KOPT-K1 (cell line): ENCODE measurements around the gene TAGLN.
"Not testable (repeated sequence)": the region's sequence is repeated elsewhere in the genome, so short reads cannot be mapped to it uniquely, and the experiment has no call there.

ENCODE experiments used
- H3K27ac ChIP-seq: fragments of 200-600 bp; sonication (generic); 2 replicates; pipeline ENCODE4 v1.5.1; 2016; ENCODE audit warnings: antibody characterized with exemption, mild to moderate bottlenecking, low read depth, low read length; ENCODE audit not compliant: poor library complexity, severe bottlenecking
- H3K36me3 ChIP-seq: fragments of 200-600 bp; sonication (generic); 2 replicates; pipeline ENCODE4 v1.5.1; 2017; ENCODE audit warnings: antibody characterized with exemption, mild to moderate bottlenecking, low read length, moderate library complexity; ENCODE audit not compliant: insufficient read depth
- H3K9me3 ChIP-seq: fragments of 200-600 bp; sonication (generic); 2 replicates; pipeline ENCODE4 v1.5.1; 2017; ENCODE audit warnings: antibody characterized with exemption, low read length, mild to moderate bottlenecking; ENCODE audit not compliant: insufficient read depth, poor library complexity, severe bottlenecking

The TAGLN gene

GRCh38 chr11:117177534-117178209 is 21.5 kb upstream of the TAGLN start:
- Histone ChIP-seq H3K27ac (peak overlapping the region; percentile 28), H3K36me3 (peaks cover 4% of the 10 kb centered on the region; the same call in 1 of the 2 replicates), H3K9me3 (no peaks in the 10 kb centered on the region)

GRCh38 chr11:117178210-117179034 is 20.7 kb upstream of the TAGLN start, which contains the start of gene SIDT2:
Gene SIDT2, plus strand, starts transcription at chr11:117178743. Its CDS starts 521 bp downstream, at chr11:117179264.
- Histone ChIP-seq H3K36me3 (no peaks in the 10 kb centered on the region), H3K27ac (peak within 1 kb of the TSS; percentile 28), H3K9me3 (no peaks in the 10 kb centered on the region)

GRCh38 chr11:117179048-117179999 is 19.8 kb upstream of the TAGLN start:
- Histone ChIP-seq H3K27ac (peak overlapping the region; percentile 28), H3K36me3 (no peaks in the 10 kb centered on the region), H3K9me3 (no peaks in the 10 kb centered on the region)

DNA sequence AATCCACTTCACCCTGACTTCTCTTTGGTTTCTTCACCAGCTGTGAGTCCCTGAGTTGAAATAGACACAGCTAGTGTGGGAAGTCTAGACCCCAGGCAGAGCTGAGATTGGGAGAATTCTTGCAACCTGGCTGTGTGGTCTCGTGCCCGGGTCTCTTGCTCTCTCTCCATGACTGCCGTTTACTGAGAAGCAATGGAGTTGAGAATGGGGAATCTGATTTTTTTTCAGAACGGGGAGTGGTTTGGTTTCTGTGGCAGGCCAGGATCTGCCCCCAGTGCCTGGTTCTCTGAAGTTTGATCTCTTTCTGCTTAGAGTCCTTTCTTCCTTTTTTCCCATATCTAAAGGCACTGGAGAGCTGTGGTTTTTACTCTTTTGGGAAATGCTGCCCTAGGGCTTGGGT is 19.1 kb upstream of the TAGLN start:
- Histone ChIP-seq H3K36me3 (no peaks in the 10 kb centered on the region), H3K27ac (no peak overlapping the region), H3K9me3 (no peaks in the 10 kb centered on the region)

DNA sequence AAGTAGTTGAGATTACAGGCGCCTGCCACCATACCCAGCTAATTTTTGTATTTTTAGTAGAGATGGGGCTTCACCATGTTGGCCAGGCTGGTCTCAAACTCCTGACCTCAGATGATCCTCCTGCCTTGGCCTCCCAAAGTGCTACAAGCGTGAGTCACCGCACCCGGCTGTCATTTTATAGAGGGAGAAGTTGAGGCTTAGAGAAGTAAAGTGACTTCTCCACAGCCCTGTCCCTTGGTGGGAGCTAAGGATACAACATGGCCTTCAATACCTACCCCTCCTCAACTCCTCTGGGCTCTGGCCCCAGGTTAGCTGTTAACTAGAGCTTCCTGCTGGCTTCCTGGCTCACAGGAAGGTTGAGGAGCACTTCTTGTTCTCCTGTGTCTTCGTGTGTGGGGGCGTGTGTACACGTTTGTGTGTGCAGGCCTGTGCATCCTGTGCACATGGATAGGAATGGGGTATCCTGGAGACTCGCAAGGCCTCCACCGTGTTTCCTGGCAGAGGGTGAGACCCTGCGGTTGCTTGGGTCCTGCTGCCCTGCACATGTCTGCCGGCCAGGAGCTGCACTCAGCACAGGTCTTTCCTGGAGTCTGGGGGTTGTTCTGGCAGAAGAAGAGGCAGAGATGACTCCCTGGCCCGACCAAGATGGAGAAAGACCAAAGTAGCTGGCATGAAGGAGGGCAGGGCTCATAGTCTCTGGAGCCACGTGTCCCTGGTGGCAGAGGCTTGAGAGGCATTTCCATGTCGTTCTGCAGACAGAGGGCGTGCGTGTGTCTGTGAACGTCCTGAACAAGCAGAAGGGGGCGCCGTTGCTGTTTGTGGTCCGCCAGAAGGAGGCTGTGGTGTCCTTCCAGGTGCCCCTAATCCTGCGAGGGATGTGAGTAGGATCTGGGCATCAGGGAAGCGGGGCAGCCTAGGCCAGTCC is 18.2 kb upstream of the TAGLN start:
- H3K27ac ChIP-seq, result no peak overlapping the region
- no peaks in the 10 kb centered on the region for H3K36me3 ChIP-seq
- H3K9me3 ChIP-seq, result no peaks in the 10 kb centered on the region

DNA sequence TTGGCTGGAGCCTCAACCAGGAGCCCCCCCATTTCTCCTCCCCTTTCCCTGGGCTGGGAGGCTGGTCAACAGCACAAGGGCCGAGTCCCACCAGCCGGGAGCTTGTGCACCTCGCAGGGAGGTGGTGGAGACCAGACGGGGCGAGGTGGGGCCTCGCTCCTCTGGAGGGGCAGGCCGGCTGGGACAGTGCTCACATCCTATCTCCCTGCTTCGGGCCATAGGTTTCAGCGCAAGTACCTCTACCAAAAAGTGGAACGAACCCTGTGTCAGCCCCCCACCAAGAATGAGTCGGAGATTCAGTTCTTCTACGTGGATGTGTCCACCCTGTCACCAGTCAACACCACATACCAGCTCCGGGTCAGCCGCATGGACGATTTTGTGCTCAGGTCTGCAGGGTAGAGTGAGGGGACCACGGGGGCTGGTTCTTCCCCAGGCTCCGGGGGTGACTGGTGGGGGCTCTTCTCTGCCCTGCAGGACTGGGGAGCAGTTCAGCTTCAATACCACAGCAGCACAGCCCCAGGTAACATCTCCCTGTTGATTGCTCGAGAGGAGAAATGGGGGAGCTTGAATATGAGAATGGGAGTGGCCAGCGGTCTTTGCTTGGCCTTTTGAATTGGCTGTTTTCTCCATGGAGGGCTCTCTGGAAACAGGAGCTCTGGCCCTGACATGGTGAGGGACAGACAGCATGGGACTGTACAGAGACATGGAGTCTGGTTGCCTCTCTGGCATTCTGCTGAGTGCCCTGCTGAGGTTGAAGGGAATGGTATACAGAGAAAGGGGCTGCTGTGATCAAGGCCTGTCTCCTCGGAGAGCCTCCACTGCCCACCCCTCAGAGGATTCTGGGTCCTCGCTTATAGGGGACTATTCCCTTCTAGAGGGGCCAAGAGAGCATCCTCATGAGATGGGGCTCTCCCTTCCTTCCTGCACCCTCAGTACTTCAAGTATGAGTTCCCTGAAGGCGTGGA is 17.3 kb upstream of the TAGLN start:
- no peaks in the 10 kb centered on the region for H3K9me3 ChIP-seq
- H3K36me3 ChIP-seq, result no peaks in the 10 kb centered on the region
- H3K27ac ChIP-seq, result no peak overlapping the region

DNA sequence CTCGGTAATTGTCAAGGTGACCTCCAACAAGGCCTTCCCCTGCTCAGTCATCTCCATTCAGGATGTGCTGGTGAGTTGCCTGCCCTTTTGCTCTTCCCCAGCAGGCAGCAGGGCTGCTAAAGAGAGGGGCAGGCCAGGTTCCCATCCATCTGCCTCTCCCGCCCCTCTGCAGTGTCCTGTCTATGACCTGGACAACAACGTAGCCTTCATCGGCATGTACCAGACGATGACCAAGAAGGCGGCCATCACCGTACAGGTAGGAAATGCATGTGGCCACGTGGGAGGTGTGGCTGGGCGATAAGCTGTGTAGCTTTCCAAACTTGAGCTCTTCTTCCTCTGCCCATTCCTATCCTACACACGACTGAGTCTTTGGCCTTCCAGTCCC is 16.6 kb upstream of the TAGLN start:
- no peak overlapping the region for H3K27ac ChIP-seq
- H3K9me3 ChIP-seq, result no peaks in the 10 kb centered on the region
- H3K36me3 ChIP-seq, result no peaks in the 10 kb centered on the region

GRCh38 chr11:117183178-117183577 is 16.0 kb upstream of the TAGLN start:
- H3K9me3 ChIP-seq, H3K36me3 ChIP-seq, H3K27ac ChIP-seq: not testable (repeated sequence)

DNA sequence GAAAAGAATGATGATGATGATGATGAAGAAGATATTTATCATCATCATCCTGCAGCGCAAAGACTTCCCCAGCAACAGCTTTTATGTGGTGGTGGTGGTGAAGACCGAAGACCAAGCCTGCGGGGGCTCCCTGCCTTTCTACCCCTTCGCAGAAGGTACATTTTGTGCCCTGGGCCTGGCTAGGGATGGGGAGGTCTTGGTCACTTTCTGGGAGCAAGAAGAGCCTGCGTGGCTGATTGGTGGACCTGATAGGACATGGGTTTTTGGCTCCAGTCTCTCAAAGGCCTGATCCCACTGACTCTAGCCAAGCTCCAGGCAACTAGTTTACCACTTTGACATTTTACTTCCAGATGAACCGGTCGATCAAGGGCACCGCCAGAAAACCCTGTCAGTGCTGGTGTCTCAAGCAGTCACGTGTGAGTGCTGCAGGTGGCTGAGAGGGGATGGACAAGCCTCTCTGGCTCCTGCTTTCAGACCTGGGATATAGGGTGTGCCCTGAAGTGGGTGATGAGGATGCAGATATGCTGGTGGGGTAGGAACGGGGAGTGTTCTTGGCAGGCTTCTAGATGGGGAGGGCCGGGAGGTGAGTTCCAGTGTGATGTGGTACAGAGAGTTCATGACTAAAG is 15.3 kb upstream of the TAGLN start:
- Histone ChIP-seq H3K36me3 (no peaks in the 10 kb centered on the region; the same call in 1 of the 2 replicates), H3K9me3 (no peaks in the 10 kb centered on the region), H3K27ac (no peak overlapping the region)

DNA sequence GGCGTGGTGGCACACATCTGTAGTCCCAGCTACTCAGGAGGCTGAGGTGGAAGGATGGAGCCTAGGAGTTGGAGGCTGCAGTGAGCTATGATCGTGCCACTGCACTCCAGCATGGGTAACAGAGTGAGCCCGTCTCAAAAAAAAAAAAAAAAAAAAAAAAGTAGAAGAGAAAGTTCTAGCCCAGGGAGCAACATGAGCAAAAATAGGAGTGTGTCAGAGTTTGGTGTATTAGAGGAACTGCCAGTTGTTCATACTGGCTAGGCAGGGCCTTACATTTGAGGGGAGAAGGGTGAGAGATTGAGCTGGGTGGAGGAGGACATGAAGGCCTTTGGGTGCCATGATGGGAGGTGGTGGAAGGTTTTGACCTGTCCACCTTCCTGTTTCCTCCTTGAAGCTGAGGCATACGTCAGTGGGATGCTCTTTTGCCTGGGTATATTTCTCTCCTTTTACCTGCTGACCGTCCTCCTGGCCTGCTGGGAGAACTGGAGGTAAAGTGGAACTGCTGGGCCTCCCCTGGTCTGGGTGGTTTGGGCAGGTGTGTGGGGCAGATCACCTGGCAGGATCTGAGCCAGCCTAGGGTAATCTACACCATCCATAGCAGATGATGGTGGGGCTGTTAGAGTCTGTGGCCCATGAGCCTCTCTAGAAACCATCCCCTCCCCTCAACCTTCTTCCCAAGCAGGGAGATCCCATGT is 13.3 kb upstream of the TAGLN start:
- Histone ChIP-seq H3K27ac (no peak overlapping the region), H3K36me3 (no peaks in the 10 kb centered on the region; the same call in 1 of the 2 replicates), H3K9me3 (no peaks in the 10 kb centered on the region)

GRCh38 chr11:117186431-117186761 is 12.8 kb upstream of the TAGLN start:
- Histone ChIP-seq H3K36me3 (no peaks in the 10 kb centered on the region; the same call in 1 of the 2 replicates), H3K9me3 (no peaks in the 10 kb centered on the region), H3K27ac (no peak overlapping the region)

DNA sequence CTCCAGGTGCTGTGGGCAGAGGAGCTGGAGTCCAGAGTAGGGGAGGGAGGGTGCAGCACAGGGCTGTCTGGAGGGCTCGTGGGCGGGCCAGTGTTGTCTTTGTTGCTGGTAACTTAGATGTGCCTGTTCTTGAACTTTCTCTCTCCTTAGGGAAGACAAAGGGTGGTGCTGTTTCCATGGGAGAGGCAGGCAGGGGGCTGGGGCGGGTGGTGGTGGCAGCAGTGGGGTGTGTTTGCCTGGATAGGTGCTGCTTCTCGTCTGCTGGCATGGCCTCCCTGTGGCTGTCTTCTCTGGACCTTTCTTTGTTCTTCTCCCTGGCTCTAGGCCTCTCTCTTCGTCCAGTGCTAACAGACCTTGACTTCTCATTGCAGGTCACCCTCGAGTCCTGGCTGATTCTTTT is 12.2 kb upstream of the TAGLN start:
- Histone ChIP-seq H3K36me3 (no peaks in the 10 kb centered on the region; the same call in 1 of the 2 replicates), H3K9me3 (no peaks in the 10 kb centered on the region), H3K27ac (no peak overlapping the region)
